ENCODE measurements around the gene ITGAE.

The ITGAE gene

DNA sequence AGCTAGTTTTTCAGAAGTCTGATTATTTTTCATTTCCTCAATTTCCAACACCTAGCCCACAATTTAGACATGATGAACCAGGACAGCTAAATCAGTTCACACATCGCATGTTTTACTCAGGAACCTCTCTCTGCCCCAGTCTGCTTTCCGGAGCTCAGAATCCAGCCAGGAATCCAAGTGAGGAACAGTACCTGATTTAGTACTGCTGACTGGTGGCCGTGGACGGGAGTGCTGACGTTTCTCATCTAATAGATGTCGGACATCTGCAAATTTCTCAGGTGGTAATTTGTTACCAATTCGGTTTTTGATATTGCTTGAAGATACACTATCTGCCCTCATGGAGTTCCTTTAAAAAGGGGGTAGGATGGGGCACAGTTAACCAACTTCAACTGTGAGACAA, 14.9 kb upstream of the ITGAE start:
- no peak for DNase-seq

- no peak for DNase-seq
These were observed 14.1 kb upstream of the ITGAE start for GRCh38 chr17:3815122-3815521.

- no peak for DNase-seq
These were observed 13.4 kb upstream of the ITGAE start for GRCh38 chr17:3814361-3814760.

- DNase-seq, result no peak
These were observed 12.2 kb upstream of the ITGAE start for GRCh38 chr17:3813171-3813570.

DNA sequence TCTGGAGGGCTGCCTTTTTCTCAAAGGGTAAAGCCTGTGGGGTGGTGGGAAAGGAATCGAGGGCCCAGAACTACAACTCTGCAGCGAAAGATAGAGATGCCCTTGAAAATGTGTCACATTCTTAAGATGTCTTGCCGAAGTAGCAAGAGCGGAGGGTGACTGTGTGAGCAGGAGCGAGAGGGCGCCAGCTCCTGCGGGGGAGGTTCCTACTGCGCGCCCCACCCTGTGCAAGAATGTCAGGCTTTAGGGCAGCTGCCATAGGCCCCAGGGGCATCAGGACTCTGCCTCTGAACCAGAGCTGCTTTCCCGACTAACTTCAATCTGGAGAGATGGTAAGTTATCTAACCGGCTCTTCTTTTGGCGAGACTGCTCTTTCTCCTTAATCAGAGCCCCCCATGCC, 11.8 kb upstream of the ITGAE start:
- no peak for DNase-seq

- DNase-seq, result no peak
These were observed 11.3 kb upstream of the ITGAE start for GRCh38 chr17:3812284-3812683.

DNA sequence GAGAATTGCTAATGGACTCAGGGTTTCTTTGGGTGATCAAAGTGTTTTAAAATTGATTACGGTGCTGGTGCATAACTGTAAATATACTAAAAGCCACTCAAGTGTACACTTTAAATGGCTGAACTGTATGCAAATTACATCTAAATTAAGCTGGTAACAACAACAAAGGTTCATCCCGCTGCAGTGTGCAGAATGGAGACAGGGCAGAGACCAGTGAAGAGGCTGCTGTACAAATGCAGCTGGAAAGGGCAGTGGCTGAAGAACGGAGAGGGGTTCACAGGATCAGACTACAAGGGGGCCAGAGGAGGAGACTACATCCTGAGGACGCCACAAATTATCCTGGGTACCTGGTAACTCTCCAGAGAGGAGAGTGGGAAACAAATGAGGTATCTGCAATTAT, 9.0 kb upstream of the ITGAE start:
- DNase-seq, result no peak

GRCh38 chr17:3809135-3809534, 8.1 kb upstream of the ITGAE start:
- DNase-seq, result no peak

DNA sequence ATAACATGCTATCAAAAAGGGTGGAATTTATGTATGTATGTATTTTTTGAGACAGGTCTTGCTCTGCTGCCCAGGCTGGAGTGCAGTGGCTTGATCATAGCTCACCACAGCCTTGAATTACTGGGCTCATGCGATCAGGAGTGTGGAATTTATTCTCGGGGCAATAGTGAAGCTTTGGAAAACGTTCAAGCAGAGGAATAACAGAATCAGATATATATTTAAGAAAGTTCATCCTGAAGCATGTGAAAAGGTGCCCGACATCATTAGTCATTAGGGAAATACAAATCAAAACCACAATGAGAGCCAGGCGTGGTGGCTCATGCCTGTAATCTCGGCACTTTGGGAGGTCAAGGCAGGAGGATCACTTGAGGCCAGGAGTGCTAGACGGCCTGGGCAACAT, 7.7 kb upstream of the ITGAE start:
- no peak for DNase-seq

DNA sequence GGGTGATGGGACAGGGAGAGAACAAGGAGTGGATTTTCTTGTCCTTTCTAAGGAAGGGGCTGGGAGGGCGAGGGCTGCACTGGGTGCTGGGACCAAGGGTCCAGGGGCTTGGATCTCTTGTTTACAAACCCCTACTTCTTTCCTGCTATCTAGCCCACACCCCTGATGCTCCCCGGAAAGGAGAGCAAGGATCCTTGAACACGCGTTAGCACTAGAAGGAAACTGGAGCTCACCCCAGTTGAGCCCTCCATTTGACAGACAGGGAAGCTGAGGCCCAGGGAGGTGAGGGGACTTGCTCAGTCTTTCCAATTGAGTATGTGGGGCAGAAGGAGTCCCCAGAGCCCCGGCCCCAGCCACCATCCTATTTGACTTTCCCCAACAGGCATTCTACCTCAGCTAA, 4.6 kb upstream of the ITGAE start:
- no peak for DNase-seq

DNA sequence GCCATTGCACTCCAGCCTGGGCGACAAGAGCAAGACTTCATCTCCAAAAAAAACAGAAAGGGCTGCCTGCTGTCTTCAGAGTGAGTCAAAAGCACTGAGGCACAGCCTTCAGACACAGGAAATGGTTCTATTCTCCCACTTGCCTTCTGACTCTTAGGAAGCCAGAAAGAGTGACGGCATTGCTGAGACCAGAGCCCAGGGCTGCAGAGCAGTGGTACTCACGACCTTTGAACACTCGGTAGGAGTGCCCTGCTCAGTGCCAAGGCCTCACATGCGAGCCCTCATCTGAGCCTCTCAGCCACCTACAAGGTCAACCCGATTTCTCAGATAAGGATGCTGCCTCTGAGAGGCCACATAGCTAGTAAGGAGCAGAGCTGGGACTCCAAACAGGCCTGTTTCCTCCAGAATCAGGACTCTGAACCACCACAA, 3.5 kb upstream of the ITGAE start:
- DNase-seq, result peak in 1 of 2 experiments; percentile 36

GRCh38 chr17:3803308-3803640, 2.3 kb upstream of the ITGAE start:
- no peak for DNase-seq

DNA sequence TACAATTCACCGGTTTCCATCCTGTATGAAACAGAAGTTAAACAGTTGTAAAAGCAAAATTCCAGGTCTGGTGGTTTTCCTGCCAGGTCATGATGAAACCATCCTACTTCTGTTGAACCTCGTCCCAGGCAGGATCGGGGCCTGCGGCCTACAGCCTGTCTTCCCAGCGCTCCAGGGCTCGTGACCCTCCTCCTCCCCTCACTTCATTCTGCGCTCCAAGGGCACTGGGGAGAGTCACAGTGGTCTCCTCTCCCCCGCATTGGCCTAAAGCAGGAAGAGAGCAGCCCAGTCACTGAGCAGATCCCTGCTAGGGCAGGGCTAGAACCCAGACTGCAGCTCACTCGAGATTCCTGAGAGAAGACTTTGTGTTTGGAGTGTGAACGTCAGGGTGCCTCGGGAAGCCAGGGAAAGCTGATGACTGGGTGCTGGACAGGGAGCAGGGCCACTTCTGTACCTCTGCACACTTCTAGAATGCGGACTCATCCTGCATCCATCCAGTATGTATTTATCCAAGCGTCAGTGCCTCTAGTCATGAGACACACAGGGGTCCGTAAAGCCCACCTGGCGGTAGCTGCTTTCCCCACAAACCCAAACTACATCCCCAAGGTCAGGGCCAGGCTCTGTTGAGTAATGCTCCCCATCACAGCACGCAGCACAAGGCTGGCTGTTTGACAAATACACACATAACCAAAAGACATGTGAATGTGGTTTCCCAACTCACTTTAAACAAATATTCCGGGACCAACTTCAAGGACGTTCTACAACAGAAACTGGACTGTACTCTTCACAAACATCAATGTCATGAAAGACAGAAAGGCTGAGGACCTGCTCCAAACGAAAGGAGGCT, 1.7 kb upstream of the ITGAE start:
- no peak for DNase-seq

GRCh38 chr17:3801792-3802191, 804 bp upstream of the ITGAE start:
- DNase-seq, result no peak

DNA sequence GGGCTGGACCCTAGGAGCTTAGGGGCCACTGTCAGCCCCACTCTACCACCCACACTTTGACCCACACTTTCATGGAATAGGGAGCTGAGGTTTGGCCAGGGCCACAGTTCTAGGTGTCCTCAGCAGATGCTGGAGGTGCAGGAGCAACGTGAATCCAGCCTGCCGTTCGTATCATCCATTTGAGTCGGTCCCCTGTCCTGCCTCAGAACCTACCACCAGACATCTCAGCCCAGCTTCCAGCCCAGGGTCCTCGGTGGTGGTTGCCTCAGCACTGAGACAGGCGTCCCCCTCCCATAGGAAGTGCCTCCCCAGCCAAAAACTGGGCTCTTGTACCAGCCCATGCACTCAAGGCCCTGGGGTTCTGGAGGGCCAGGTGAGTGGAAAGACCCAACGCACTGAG, 359 bp upstream of the ITGAE start:
- no peak for DNase-seq

GRCh38 chr17:3799181-3799945, 1.6 kb downstream of the ITGAE start:
- DNase-seq, result no peak

- no peak for DNase-seq
These were observed 2.5 kb downstream of the ITGAE start for GRCh38 chr17:3798273-3799180.

DNA sequence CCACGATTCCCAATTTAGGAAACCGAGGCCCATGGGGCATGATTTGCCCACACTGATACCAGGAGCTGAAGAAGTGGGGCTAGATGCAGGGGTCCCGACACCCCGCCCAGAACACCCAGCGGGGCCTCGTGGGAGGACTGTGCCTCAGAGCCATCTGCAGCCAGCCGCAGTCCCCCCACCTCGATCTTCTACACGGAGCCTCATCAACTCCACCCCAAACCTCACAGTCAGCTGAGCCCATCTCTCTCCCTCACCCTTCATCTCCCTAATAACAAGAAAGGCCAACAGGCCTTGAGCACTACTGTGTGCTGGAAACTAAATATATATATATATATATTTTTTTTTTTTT, 4.2 kb downstream of the ITGAE start:
- peak in 1 of 2 experiments; percentile 15 for DNase-seq

DNA sequence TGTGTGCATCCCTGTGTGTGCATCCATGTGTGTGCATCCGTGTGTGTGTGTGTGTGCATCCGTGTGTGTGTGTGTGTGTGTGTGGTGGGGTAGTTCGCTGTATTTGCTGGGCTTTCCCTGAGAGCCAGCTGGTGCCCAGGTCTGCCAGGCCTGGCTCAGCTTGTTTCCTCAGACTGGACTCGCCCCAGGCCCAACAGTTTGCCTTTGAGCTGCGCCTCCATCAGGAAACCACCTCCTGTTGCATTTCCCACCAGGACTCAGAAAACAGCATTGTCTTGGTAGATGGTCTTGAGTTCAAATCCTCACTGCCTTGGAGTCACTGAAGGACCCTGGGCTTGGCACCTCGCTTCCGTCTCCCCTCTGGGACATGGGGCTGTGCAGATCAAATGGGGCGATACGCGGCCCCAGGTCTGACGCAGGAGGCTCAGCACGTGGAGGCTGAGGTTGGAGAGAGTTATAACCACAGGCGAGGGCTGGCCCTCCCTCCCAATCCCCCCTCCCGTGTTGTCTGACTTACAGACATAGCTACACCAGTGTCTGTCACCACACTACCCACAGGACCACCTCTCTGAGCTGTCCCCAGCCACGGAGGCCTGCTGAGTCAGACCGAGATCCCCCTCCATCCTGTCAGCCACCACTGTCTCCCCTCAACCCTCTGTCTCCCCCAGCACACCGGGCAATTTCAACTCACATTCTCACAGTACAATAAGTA, 4.7 kb downstream of the ITGAE start:
- DNase-seq, result peak; percentile 68 to 77

DNA sequence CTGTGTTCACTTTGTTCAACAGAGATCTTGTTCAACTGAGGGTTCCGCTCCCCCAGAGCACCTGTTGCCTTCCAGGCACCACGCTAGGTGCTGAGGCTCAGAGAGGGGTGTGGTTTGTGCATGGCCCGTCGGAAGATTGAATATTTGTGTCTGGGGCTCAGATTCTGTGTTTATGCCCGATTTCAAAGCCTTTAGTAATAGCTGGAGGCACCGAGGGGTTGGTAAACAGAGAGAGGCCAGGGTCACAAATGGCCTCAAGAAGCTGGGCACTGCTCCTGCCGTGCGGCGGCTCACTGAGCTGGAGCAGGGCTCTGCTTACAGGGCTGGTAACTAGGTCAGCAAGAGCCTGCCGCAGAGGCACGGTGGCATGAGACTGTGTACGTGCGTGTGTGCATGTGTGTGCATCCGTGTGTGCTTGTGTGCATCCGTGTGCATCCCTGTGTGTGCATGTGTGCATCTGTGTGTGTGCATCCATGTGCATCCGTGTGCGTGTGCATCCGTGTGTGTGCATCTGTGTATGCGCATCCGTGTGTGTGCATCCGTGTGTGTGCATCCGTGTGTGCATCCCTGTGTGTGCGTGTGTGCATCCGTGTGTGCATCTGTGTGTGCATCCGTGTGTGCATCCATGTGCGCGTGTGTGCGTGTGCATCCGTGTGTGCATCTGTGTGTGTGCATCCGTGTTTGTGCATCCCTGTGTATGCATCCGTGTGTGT, 5.4 kb downstream of the ITGAE start:
- no peak for DNase-seq

DNA sequence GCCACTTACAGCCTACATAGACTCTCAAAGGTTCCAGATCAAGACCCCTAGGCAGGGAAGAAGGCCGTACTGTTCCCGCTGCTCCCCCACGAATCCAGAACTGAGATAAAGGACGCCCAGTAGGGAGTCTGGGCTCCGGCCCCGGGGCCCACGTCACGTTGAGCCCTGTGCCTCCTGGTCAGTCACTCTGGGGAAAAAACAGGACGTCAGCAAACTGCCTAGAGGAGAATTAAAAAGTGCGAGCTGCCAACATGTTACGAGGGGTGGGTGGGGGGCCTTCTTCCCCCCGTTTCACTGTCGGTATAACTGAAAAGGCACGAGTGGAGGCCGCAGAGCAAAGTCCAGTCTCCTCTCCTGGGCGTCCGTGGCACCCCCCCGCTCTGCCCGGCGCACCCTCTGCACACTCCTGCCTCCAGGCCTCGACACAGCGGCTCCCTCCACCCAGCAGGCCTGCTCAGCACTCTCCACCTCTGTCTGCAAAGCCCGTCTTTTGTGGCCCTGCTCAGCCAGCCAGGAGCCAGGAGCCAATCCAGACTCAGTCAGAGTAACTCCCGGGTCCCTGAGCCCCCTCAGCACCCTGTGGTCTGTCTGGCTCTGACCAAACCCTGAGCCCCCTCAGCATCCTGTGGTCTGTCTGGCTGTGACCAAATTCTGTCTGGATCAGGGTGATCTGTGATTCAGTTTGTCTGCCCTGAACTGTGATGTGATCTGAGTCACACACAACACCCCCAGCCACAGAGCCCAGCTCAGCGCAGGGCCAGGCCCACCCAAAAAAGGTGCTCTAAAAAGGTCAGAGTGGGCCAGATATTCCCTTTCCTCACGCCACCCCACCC, 6.2 kb downstream of the ITGAE start:
- peak; percentile 23 to 39 for DNase-seq
